Measurements from ENCODE around the gene HOXD4.

DNA sequence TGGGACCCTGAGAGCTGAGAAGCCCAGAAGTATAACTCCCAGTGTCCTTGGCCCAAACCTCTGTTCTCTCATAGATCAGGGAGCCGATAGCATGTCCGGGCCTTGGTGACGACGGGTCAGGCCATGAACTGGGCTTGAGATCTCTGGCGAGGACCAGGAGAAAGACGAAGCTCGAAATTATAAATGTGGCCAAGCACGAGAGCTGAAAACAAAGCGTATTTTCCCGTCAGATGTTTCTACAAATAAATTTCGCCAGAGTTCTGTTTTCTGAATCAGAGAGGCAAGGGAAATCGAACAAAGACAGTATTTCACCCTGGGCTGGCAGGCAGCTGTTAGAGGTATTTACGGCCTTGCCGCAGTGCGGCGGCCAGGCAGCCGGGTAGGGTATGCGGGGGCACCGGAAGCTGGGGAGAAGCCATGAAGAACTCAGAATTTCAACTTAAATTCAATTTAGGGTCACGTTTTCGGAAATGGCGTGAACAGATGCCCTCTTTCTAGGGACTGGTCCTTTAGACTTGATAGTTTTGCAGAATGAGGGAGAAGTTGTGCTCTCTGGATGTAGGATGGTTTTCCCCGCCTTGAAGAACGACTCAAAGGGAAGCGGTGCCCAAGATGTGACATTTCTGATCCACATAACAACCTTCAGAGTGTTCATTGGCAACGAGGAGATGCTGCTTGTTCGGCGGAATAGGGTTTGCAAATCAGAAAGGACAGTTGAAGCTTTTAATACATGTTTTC lies 12.3 kb upstream of the HOXD4 start:
- TF ChIP-seq CTCF (IDR thresholded peaks at IDR 0.05) (no peak), POLR2AphosphoS5 (IDR thresholded peaks at IDR 0.05) (no peak), EP300 (IDR thresholded peaks at IDR 0.05) (no peak), POLR2A (IDR thresholded peaks at IDR 0.05) (no peak)

Data from gastroesophageal sphincter (tissue), 3 donors.